Inflammatory macrophage (primary cell): Measurements from ENCODE around the gene CDYL2.

Experiments used
- DNase-seq, 2 donors: peaks; one replicate each; pipeline ENCODE4 v3.0.0-alpha.2; 2020 to 2022

Gene CDYL2

GRCh38 chr16:80667251-80667560, 137.2 kb downstream of the CDYL2 start:
- no peak for DNase-seq

- DNase-seq = no peak
Measured at GRCh38 chr16:80666378-80667250, 137.8 kb downstream of the CDYL2 start.

GRCh38 chr16:80665356-80665755, 139.0 kb downstream of the CDYL2 start:
- DNase-seq = no peak

- peak; percentile 6 to 46 for DNase-seq
Measured at GRCh38 chr16:80664786-80665185, 139.6 kb downstream of the CDYL2 start.

DNA sequence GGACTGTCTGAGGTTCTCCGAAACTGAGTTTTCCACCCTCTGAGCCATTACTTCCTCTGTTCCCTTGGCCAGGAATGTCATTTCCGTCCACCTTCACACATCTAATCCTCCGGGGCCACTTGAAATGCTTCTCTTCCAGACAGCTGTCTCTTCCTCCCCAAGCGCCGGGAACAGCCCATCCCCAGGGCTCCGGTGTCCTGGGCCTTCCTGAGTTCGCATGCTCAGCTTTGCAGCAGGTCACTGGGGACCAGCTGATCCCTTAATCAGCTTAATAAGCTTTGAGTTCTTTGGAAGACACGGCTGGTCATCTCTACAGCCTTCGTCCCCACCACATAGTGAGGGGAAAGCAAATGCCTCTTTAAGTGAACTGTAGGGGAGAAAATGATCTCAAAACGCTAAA, 140.2 kb downstream of the CDYL2 start:
- no peak for DNase-seq

GRCh38 chr16:80663078-80663477, 141.3 kb downstream of the CDYL2 start:
- no peak for DNase-seq

DNA sequence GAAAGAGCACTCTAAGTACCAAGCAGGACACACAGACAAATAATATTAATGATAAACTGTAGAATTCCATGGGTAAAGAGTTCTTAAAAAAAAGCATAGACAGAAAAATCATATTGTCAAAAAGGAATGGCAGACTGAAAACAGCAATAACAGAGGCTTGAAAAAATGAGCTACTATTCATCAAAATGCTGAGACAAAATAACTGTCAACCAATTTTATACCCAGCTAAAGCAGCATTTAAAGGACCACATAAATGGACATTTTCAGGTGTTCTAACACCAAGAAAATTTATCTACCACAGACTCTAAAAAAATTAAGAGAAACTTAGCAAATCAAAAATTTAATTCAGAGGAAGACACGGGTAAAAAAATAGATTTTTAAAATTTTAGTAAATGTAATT, 144.5 kb downstream of the CDYL2 start:
- DNase-seq = no peak

GRCh38 chr16:80656711-80657150, 147.7 kb downstream of the CDYL2 start:
- no peak for DNase-seq

GRCh38 chr16:80656161-80656560, 148.2 kb downstream of the CDYL2 start:
- peak in 1 of 2 donors; percentile 12 for DNase-seq

DNA sequence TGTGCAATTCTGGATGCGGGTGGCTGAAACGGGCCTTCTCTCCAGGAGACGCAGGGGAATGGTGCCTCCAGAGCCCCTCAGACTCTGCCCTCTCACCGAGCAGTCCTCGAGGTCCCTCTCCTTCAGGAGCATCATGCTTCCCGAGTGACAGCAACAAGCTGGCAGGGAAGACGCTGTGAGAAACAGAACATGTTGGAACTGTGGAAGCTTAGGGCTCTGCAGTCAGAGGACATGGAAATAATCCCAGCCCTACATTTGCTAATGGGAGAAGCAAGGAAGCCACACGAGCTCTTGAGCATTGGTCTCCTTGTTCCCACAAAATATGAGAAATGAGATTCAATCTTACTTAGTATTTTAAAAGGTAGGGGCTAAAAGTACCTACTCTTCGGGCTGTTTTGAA, 148.6 kb downstream of the CDYL2 start:
- no peak for DNase-seq

- DNase-seq = no peak
Measured at GRCh38 chr16:80654094-80654862, 150.1 kb downstream of the CDYL2 start.

DNA sequence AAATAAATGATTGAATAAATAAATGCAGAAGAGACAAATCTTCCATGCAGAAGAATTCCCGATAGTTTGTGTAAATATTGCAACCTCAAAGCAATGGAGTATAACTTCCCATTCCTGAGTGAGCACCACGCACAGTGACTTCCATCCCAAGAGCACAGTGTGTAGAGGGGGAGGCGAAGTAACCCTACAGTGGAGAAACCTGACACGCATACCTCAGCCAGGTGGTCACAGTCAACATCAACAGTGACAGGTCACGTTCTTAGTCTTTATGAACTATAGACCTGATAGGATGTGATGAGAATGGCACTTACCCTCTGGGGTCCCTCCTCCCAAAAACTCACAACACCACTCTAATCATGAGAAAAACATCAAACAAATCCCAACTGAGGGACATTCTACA, 152.0 kb downstream of the CDYL2 start:
- DNase-seq = no peak

GRCh38 chr16:80650281-80650680, 154.1 kb downstream of the CDYL2 start:
- DNase-seq = peak; percentile 69 to 81

GRCh38 chr16:80640316-80640715, 164.1 kb downstream of the CDYL2 start:
- DNase-seq = no peak

GRCh38 chr16:80639636-80640035, 164.8 kb downstream of the CDYL2 start:
- DNase-seq = no peak

- DNase-seq = no peak
Measured at GRCh38 chr16:80637621-80638020, 166.8 kb downstream of the CDYL2 start.

- DNase-seq = no peak
Measured at GRCh38 chr16:80631581-80631980, 172.8 kb downstream of the CDYL2 start.

- no peak for DNase-seq
Measured at GRCh38 chr16:80628254-80628653, 176.1 kb downstream of the CDYL2 start.

- DNase-seq = no peak
Measured at GRCh38 chr16:80627108-80627507, 177.3 kb downstream of the CDYL2 start.

DNA sequence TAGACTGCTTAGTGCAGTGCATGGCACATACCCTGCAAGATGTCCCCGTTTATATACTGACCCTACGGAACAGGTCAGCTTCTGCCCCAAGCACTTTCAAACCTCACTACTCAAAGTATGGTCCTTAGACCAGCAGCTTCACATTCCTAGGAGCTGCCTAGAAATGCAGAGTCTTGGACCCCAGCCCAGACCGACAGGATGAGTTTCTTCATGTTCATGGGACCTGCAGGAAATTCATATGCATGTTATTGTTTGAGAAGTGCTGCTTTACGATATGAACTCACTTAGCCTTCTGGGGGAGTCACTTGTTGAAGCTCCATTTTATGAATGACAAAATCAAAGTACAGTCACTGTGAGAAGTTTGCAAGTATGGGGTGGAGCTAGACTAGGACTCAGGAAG, 181.0 kb downstream of the CDYL2 start:
- DNase-seq = no peak

DNA sequence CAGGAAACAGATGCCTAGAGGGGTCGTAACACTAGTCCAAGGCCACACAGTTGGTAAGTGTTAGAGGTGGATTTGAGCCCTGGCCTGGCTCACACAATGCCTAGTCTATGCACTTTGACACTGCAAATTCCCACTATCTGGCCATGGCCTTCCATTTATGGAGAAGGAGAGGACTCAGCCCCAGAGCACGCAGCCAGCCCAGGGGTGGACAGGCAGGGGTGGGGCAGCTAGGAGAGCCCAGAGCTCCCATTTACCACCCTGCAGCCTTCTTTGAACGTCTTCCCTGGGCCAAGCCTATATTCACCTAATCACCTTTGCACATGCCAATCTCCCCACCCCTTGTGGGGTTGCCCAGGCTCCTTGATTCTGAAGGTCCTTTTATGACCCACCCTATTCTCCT, 182.4 kb downstream of the CDYL2 start:
- DNase-seq = no peak

GRCh38 chr16:80620736-80621605, 183.4 kb downstream of the CDYL2 start:
- no peak for DNase-seq

DNA sequence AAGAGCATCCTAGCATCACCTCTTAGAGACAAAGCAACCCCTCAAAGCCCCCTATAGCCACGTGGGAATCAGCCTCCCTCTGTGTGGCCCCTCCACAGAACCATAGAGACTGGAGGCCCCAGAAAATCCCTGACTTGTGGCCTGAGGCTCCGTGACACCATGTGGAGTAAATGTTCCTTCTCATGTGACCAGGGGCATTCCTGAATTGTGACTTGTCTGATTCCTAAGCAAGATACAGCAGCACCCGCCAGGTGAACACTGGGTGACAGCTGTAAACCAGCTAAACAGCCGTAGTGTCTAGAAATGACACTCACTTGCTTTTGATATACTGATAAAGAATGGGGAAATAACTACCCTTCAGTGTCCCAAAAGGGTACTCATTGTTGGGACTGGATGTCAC, 184.6 kb downstream of the CDYL2 start:
- no peak for DNase-seq
